ENCODE data around the gene ABCB10. TPM values are rescaled to one million over a fixed set of nuclear protein-coding genes. Genes with fewer than 3 reads are reported as not detected.

The ABCB10 gene
- total RNA-seq, 1 donor from 2014 or later = 16.4 TPM

DNA sequence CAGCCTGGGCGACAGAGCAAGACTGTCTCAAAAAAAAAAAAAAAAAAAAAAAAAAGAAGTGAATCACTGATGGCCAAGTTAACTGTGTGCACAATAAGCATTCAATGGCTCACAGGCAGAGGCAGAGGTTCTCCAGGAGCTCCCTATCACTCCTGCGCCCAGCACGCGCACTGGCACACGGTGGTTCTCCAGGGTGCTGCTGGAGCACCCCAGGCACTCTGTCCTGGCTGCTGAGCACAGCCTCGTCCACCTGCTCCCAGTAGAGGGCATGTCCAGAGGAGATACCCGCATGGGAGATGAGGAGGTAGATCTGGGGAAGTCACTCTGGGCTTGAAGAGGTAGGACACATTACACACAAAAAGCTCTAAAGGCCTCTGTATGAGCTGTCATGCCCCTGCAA is 28.9 kb downstream of the ABCB10 start:
- Histone ChIP-seq H3K36me3 (ENCODE audit: insufficient read depth, low read length) (peaks cover 10% of the 10 kb centered on the region), H4K20me1 (ENCODE audit: insufficient read depth, low read length) (no peaks in the 10 kb centered on the region), H3K27ac (ENCODE audit: low read depth, low read length) (no peak overlapping the region), H3K4me1 (ENCODE audit: insufficient read depth, low read length) (no peaks in the 10 kb centered on the region), H3K4me3 (ENCODE audit: insufficient read depth, low read depth, low read length) (no peak overlapping the region), H2AFZ (ENCODE audit: low read depth, low read length) (no peak overlapping the region), H3K4me2 (ENCODE audit: low read length) (no peak overlapping the region), H3K27me3 (ENCODE audit: insufficient read depth, low read length) (no peaks in the 10 kb centered on the region), H3K9ac (ENCODE audit: low read length) (no peak overlapping the region), H3K9me3 (ENCODE audit: insufficient read depth, low read depth, low read length) (no peaks in the 10 kb centered on the region), H3K79me2 (ENCODE audit: insufficient read depth, low read length) (no peaks in the 10 kb centered on the region)
- FAIRE-seq = no peak
- no peak for DNase-seq (ENCODE audit: low read depth)
- Mint-ChIP-seq H3K4me3 (ENCODE audit: unreplicated experiment) (no peak overlapping the region), H3K9me3 (ENCODE audit: unreplicated experiment) (no peaks in the 10 kb centered on the region), H3K27me3 (ENCODE audit: low read depth, unreplicated experiment) (no peaks in the 10 kb centered on the region), H3K27ac (ENCODE audit: unreplicated experiment) (no peak overlapping the region), H3K36me3 (ENCODE audit: low read depth, unreplicated experiment) (peaks cover 24% of the 10 kb centered on the region), H3K4me1 (ENCODE audit: low read depth, unreplicated experiment) (no peaks in the 10 kb centered on the region)
- TF ChIP-seq, protein P1, sequence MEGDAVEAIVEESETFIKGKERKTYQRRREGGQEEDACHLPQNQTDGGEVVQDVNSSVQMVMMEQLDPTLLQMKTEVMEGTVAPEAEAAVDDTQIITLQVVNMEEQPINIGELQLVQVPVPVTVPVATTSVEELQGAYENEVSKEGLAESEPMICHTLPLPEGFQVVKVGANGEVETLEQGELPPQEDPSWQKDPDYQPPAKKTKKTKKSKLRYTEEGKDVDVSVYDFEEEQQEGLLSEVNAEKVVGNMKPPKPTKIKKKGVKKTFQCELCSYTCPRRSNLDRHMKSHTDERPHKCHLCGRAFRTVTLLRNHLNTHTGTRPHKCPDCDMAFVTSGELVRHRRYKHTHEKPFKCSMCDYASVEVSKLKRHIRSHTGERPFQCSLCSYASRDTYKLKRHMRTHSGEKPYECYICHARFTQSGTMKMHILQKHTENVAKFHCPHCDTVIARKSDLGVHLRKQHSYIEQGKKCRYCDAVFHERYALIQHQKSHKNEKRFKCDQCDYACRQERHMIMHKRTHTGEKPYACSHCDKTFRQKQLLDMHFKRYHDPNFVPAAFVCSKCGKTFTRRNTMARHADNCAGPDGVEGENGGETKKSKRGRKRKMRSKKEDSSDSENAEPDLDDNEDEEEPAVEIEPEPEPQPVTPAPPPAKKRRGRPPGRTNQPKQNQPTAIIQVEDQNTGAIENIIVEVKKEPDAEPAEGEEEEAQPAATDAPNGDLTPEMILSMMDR (IDR thresholded peaks at IDR 0.05; ENCODE audit: insufficient read depth, low read depth, low read length) = no peak
- no peak for TF ChIP-seq EZH2 (IDR thresholded peaks at IDR 0.05; ENCODE audit: insufficient read depth, low read length)

DNA sequence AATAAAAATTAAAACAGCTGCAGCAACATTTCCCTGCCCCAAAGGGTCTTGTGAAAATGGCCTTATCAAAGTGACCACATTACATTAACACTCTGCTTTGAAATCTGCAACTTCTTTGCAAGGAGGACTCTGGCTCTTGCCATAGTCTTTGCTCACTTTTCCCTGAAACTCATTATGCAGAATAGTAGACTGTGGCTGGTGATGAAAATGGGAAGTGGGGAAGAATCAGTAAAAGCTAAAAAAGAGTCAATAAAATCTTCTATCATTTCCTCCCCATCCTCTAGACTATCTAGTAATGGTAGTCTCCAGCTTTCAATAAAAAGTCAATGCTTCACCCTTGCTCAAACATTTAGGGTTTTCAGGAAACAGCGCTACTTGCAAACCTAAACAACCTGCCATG is 31.8 kb downstream of the ABCB10 start:
- no peak overlapping the region for H3K4me2 ChIP-seq (ENCODE audit: low read length)
- H3K9ac ChIP-seq (ENCODE audit: low read length) = no peak overlapping the region
- H3K4me3 ChIP-seq (ENCODE audit: insufficient read depth, low read depth, low read length) = no peak overlapping the region
- TF ChIP-seq, protein P1 (IDR thresholded peaks at IDR 0.05; ENCODE audit: insufficient read depth, low read depth, low read length) = no peak
- no peak for TF ChIP-seq EZH2 (IDR thresholded peaks at IDR 0.05; ENCODE audit: insufficient read depth, low read length)
- no peak overlapping the region for H2AFZ ChIP-seq (ENCODE audit: low read depth, low read length)
- Mint-ChIP-seq H3K4me3 (ENCODE audit: unreplicated experiment) (no peak overlapping the region), H3K27ac (ENCODE audit: unreplicated experiment) (no peak overlapping the region), H3K36me3 (ENCODE audit: low read depth, unreplicated experiment) (peaks cover 31% of the 10 kb centered on the region), H3K9me3 (ENCODE audit: unreplicated experiment) (no peaks in the 10 kb centered on the region), H3K27me3 (ENCODE audit: low read depth, unreplicated experiment) (no peaks in the 10 kb centered on the region), H3K4me1 (ENCODE audit: low read depth, unreplicated experiment) (no peaks in the 10 kb centered on the region)
- no peak overlapping the region for H3K27ac ChIP-seq (ENCODE audit: low read depth, low read length)
- no peaks in the 10 kb centered on the region for H3K79me2 ChIP-seq (ENCODE audit: insufficient read depth, low read length)
- no peaks in the 10 kb centered on the region for H3K9me3 ChIP-seq (ENCODE audit: insufficient read depth, low read depth, low read length)
- DNase-seq (ENCODE audit: low read depth) (no peak), FAIRE-seq (no peak)
- H3K27me3 ChIP-seq (ENCODE audit: insufficient read depth, low read length) = no peaks in the 10 kb centered on the region
- H3K4me1 ChIP-seq (ENCODE audit: insufficient read depth, low read length) = no peaks in the 10 kb centered on the region
- no peaks in the 10 kb centered on the region for H4K20me1 ChIP-seq (ENCODE audit: insufficient read depth, low read length)
- peaks cover 16% of the 10 kb centered on the region for H3K36me3 ChIP-seq (ENCODE audit: insufficient read depth, low read length)

DNA sequence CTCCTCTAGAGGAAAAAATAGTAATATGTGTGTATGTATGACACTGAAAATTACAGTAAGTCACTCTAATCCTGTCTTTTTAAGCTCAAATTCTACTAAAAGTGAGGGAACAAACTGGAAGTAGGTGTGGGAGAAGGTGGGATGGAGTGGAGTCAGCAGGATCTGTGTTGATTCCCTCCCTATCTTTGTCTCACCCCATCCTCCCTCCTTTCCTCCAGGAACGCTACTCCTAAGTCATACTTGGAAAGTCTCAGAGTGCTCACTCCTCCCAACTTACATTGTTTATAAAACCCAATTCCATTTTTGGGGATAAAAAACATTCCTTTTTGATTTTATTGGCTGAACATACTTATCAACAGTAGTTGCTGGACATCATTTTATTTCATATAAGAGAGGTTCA is 35.5 kb downstream of the ABCB10 start:
- FAIRE-seq = no peak
- Mint-ChIP-seq H3K9me3 (ENCODE audit: unreplicated experiment) (no peaks in the 10 kb centered on the region), H3K4me3 (ENCODE audit: unreplicated experiment) (no peak overlapping the region), H3K27ac (ENCODE audit: unreplicated experiment) (no peak overlapping the region), H3K27me3 (ENCODE audit: low read depth, unreplicated experiment) (no peaks in the 10 kb centered on the region), H3K4me1 (ENCODE audit: low read depth, unreplicated experiment) (no peaks in the 10 kb centered on the region), H3K36me3 (ENCODE audit: low read depth, unreplicated experiment) (peaks cover 22% of the 10 kb centered on the region)
- Histone ChIP-seq H3K4me3 (ENCODE audit: insufficient read depth, low read depth, low read length) (no peak overlapping the region), H3K27ac (ENCODE audit: low read depth, low read length) (no peak overlapping the region), H3K36me3 (ENCODE audit: insufficient read depth, low read length) (peaks cover 24% of the 10 kb centered on the region), H3K79me2 (ENCODE audit: insufficient read depth, low read length) (no peaks in the 10 kb centered on the region), H3K27me3 (ENCODE audit: insufficient read depth, low read length) (no peaks in the 10 kb centered on the region), H2AFZ (ENCODE audit: low read depth, low read length) (no peak overlapping the region), H4K20me1 (ENCODE audit: insufficient read depth, low read length) (no peaks in the 10 kb centered on the region), H3K9ac (ENCODE audit: low read length) (no peak overlapping the region), H3K9me3 (ENCODE audit: insufficient read depth, low read depth, low read length) (no peaks in the 10 kb centered on the region), H3K4me1 (ENCODE audit: insufficient read depth, low read length) (no peaks in the 10 kb centered on the region), H3K4me2 (ENCODE audit: low read length) (no peak overlapping the region)
- TF ChIP-seq EZH2 (IDR thresholded peaks at IDR 0.05; ENCODE audit: insufficient read depth, low read length) = no peak
- TF ChIP-seq, protein P1 (IDR thresholded peaks at IDR 0.05; ENCODE audit: insufficient read depth, low read depth, low read length) = no peak
- DNase-seq (ENCODE audit: low read depth) = no peak

Measured in astrocyte (in vitro differentiated cells and primary cell).